Osteocyte (in vitro differentiated cells): Measurements from ENCODE around the gene GPRIN3. TPM values are rescaled to one million over a fixed set of nuclear protein-coding genes. Genes with fewer than 3 reads are reported as not detected.

Experiments
- DNase-seq: peaks from one replicate; pipeline ENCODE4 v3.0.0; 2021; ENCODE audit warnings: mixed read lengths; ENCODE audit not compliant: unreplicated experiment; ENCODE audit errors: extremely low spot score
- H3K27ac Mint-ChIP-seq: one replicate; pipeline ENCODE4 v1.8.0; 2021; ENCODE audit warnings: mild to moderate bottlenecking, mixed read lengths; ENCODE audit not compliant: unreplicated experiment
- H3K27me3 Mint-ChIP-seq: one replicate; pipeline ENCODE4 v1.8.0; 2021; ENCODE audit warnings: mixed read lengths; ENCODE audit not compliant: unreplicated experiment
- H3K36me3 Mint-ChIP-seq: one replicate; pipeline ENCODE4 v1.8.0; 2021; ENCODE audit warnings: mixed read lengths; ENCODE audit not compliant: unreplicated experiment
- H3K4me1 Mint-ChIP-seq: one replicate; pipeline ENCODE4 v1.8.0; 2021; ENCODE audit warnings: mixed read lengths; ENCODE audit not compliant: unreplicated experiment
- H3K4me3 Mint-ChIP-seq: one replicate; pipeline ENCODE4 v1.8.0; 2021; ENCODE audit warnings: mild to moderate bottlenecking, moderate library complexity, mixed read lengths; ENCODE audit not compliant: unreplicated experiment
- H3K9me3 Mint-ChIP-seq: one replicate; pipeline ENCODE4 v1.8.0; 2021; ENCODE audit warnings: mixed read lengths; ENCODE audit not compliant: unreplicated experiment
- total RNA-seq: library from RNA; stranded (reverse); gene quantifications from 2 replicates; pipeline ENCODE4 v1.2.1, GENCODE V29; 2021
- TF ChIP-seq, protein P1 (sequence below): fragments of 200-600 bp; sonication (generic); IDR thresholded peaks from 2 replicates; pipeline ENCODE4 v1.5.0; 2021; ENCODE audit warnings: antibody characterized with exemption, mild to moderate bottlenecking, moderate library complexity

GPRIN3 gene
- total RNA-seq, 1 donor from 2014 or later, result not detected

DNA sequence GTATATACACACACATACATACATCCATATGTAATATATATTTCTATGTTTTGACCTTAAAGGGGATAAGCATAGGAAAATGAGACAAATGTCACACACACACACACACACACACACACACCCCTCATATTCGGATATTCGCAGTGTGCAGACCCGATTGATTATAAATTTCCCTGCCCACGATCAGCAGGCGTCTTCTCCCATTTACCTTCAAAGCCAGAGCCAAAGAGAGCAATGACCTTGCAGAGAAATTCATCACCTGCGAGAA lies 488 bp downstream of the GPRIN3 start:
- peaks cover 28% of the 10 kb centered on the region for H3K27me3 Mint-ChIP-seq
- H3K27ac Mint-ChIP-seq, result no peak overlapping the region
- TF ChIP-seq, protein P1, sequence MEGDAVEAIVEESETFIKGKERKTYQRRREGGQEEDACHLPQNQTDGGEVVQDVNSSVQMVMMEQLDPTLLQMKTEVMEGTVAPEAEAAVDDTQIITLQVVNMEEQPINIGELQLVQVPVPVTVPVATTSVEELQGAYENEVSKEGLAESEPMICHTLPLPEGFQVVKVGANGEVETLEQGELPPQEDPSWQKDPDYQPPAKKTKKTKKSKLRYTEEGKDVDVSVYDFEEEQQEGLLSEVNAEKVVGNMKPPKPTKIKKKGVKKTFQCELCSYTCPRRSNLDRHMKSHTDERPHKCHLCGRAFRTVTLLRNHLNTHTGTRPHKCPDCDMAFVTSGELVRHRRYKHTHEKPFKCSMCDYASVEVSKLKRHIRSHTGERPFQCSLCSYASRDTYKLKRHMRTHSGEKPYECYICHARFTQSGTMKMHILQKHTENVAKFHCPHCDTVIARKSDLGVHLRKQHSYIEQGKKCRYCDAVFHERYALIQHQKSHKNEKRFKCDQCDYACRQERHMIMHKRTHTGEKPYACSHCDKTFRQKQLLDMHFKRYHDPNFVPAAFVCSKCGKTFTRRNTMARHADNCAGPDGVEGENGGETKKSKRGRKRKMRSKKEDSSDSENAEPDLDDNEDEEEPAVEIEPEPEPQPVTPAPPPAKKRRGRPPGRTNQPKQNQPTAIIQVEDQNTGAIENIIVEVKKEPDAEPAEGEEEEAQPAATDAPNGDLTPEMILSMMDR, result no peak
- H3K4me3 Mint-ChIP-seq, result peak overlapping the region; percentile 72
- no peaks in the 10 kb centered on the region for H3K4me1 Mint-ChIP-seq
- no peak for DNase-seq
- no peaks in the 10 kb centered on the region for H3K9me3 Mint-ChIP-seq
- no peaks in the 10 kb centered on the region for H3K36me3 Mint-ChIP-seq

DNA sequence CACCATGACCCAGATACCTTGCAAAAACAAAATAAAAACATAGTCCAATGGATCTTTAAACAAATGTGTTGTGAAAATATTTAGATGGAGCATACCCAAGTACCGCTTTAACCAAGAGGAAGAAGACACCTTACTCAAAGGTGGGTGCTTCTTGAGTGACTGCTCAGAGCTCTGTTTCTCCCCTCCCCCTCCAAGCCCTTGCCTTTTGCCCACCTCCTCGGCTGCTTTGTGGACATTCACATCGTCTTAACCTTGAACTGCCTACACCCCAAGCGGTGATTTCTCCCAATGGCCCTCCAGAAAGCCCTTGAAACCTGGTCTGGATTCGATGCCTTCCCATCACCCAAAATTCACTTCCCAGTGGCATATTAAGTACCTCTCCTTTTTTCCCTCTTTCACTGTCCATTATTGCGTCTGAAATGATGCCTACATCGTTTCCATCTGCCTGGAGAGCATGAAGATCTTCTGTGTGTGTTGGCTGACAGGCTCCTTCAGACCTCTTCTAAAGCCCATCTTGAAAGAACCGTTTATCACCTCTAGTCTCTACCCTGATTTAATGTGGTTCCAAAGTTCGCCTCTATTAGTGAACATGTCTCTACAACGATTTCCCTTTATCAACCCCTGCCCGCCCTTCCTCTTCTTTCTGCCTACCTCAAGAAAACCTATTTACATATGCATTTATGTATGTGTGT lies 968 bp downstream of the GPRIN3 start:
- Mint-ChIP-seq H3K27me3 (peaks cover 31% of the 10 kb centered on the region), H3K4me1 (no peaks in the 10 kb centered on the region), H3K36me3 (no peaks in the 10 kb centered on the region), H3K9me3 (no peaks in the 10 kb centered on the region), H3K4me3 (peak overlapping the region; percentile 72), H3K27ac (no peak overlapping the region)
- no peak for DNase-seq
- TF ChIP-seq, protein P1, result no peak

DNA sequence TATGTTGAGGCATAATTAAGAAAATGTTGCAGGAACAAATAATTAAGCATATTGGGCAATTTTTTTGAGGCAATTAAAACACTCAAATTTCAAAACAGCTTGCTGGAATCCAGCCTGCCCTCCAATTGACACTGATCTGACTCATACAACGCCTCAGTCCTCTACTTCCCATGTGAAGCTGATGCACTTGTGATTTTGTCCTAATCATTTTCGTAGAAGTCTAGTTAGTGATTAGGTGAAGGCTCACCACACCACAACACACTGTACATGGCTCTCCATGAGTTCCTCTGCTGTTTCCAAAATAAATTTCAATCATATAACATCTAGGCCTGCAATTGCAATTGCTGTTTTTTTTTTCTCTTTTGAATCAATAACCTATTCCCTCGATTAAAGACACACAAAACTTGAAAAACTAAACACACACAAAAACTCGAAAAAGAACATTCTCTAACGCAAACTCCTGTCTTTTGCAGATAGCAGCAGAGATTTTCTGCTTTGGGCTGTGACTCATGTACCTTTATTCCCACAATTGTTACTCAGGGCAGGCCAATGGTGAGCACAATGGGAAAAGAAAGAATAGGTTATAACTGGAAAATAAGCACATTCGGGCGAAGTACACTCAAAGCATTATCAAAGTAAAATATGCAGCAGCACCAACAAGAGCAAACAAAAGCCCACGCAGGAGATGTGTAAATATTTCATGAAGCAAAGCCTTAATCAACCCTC lies 1.7 kb downstream of the GPRIN3 start:
- H3K9me3 Mint-ChIP-seq, result no peaks in the 10 kb centered on the region

DNA sequence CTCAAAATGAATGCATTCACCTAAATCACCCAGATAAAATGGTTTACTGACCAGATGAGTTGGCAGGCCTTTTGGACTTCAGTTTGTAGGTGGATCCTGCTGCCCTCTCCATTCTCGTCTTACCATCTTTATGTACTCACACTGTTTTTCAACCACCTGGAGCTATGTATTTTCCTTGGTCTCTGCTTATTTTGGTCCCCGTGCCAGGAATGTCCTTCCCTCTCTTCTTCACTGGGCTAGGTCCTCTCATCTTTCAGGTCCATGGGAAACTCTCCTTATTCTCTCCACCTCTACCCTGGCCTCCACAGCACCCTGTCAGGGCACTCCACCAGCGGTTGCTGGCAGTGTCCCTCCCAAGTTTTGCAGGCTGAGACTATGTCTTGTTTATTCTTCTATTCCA lies 2.6 kb downstream of the GPRIN3 start:
- H3K9me3 Mint-ChIP-seq, result no peaks in the 10 kb centered on the region
- H3K27ac Mint-ChIP-seq, result no peak overlapping the region
- H3K4me1 Mint-ChIP-seq, result no peaks in the 10 kb centered on the region
- TF ChIP-seq, protein P1, result no peak
- H3K4me3 Mint-ChIP-seq, result no peak overlapping the region
- H3K27me3 Mint-ChIP-seq, result peaks cover 36% of the 10 kb centered on the region
- H3K36me3 Mint-ChIP-seq, result no peaks in the 10 kb centered on the region
- no peak for DNase-seq

More for the DNA sequence above, 1.7 kb downstream of the GPRIN3 start:
- no peak for DNase-seq
- no peaks in the 10 kb centered on the region for H3K4me1 Mint-ChIP-seq
- no peaks in the 10 kb centered on the region for H3K36me3 Mint-ChIP-seq
- H3K27me3 Mint-ChIP-seq, result peaks cover 36% of the 10 kb centered on the region
- TF ChIP-seq, protein P1, result no peak
- H3K4me3 Mint-ChIP-seq, result no peak overlapping the region
- H3K27ac Mint-ChIP-seq, result no peak overlapping the region

DNA sequence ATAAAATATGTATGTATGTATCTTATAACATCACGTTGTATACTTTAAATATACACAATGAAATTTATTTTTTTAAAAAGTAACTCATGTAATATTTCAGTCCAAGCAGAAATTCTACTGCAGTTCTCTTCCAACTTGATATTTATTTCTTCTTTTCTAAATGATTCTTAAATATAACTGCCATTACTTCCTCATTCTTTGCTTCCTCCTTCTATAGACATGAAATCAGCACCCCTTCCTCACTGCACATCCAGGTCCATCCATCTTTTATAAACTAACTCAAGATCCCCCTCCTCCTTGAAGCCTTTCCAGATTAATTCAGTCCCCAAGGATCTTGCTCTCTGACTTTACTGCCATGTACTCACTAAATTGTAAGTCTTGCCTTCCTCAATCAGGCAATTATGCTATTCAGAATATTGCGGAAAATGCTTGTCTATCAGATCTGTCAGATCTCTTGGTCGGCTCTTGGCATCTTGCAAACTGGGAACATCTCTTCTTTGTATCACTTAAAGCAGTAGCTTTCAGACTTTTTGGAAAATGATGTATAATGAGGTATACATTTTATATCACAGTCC lies 3.7 kb downstream of the GPRIN3 start:
- Mint-ChIP-seq H3K4me1 (no peaks in the 10 kb centered on the region), H3K27me3 (peaks cover 41% of the 10 kb centered on the region), H3K9me3 (no peaks in the 10 kb centered on the region), H3K4me3 (no peak overlapping the region), H3K36me3 (no peaks in the 10 kb centered on the region), H3K27ac (no peak overlapping the region)
- TF ChIP-seq, protein P1, result no peak
- no peak for DNase-seq
